ENCODE measurements around the gene AHCYL2.

AHCYL2 gene

DNA sequence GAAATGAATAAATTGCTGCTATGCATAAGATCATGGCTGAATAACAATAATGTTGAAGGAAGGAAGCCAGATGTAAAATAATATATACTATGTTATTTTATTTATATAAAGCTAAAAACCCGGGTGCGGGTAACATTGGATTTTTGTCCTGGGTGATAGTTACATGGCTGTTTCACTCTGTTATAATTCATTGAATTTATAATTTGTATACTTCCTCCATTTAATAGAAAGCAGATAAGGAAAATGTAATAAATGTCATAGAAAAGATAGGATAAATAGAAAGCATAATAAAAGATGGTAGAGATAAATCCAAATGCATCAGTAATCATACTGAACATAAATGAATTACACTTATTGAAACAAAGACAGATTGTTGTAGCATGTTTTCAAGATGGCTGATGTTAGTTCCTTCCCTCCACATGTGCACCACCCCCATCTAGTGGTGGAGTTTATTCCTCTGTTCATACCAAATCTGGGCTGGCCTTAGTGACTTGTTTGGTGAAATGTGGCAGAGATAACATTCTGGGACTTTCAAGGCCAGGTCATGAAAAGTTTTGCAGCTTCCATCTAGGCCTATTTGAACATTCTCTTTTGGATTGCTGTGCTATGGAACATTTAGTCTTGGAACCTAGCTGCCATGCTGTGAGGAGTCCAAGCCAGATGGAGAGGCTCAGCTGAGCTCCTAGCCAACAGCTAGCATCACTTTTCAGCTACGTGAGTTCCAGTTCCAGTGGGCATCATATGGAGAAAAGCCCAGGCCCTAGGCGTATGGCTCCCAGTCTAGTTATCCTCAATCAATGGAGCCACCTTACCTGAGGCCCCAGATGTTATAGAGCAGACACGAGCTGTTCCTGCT, 46.9 kb downstream of the AHCYL2 start:
- H3K4me2 ChIP-seq (ENCODE audit: low read depth, low read length, poor library complexity, severe bottlenecking), result no peak overlapping the region

GRCh38 chr7:129273936-129274335, 49.1 kb downstream of the AHCYL2 start:
- Histone ChIP-seq H3K4me3 (ENCODE audit: low read length, poor library complexity, severe bottlenecking) (no peak overlapping the region), H2AFZ (ENCODE audit: low read length) (no peak overlapping the region), H3F3A (ENCODE audit: low read depth) (no peaks in the 10 kb centered on the region), H3K4me2 (ENCODE audit: low read depth, low read length, poor library complexity, severe bottlenecking) (no peak overlapping the region), H3K27me3 (ENCODE audit: insufficient read depth, low read length, poor library complexity, severe bottlenecking) (no peaks in the 10 kb centered on the region), H3K36me3 (ENCODE audit: insufficient read depth, low read length) (no peaks in the 10 kb centered on the region; the same call in 1 of the 2 replicates), H3K9ac (ENCODE audit: low read depth, low read length, poor library complexity, severe bottlenecking) (no peak overlapping the region), H3K4me1 (ENCODE audit: insufficient read depth, low read length, poor library complexity, severe bottlenecking) (no peaks in the 10 kb centered on the region), H3K9me3 (ENCODE audit: insufficient read depth, low read depth, low read length) (no peaks in the 10 kb centered on the region; the same call in 1 of the 2 replicates), H4K20me1 (ENCODE audit: insufficient read depth, low read length, poor library complexity, severe bottlenecking) (no peaks in the 10 kb centered on the region), H3K9me2 (replicated peaks; ENCODE audit: low read depth, low read length) (no peaks in the 10 kb centered on the region), H3K79me2 (ENCODE audit: insufficient read depth, low read length) (no peaks in the 10 kb centered on the region)
- TF ChIP-seq CTCF (conservative IDR thresholded peaks at IDR 0.05; ENCODE audit: low read length) (no peak), EZH2phosphoT487 (IDR thresholded peaks at IDR 0.05; ENCODE audit: borderline replicate concordance) (no peak)

More for the DNA sequence above, 46.9 kb downstream of the AHCYL2 start:
- TF ChIP-seq EZH2phosphoT487 (IDR thresholded peaks at IDR 0.05; ENCODE audit: borderline replicate concordance) (no peak), CTCF (conservative IDR thresholded peaks at IDR 0.05; ENCODE audit: low read length) (peak; percentile 92)
- Histone ChIP-seq H3K79me2 (ENCODE audit: insufficient read depth, low read length) (no peaks in the 10 kb centered on the region), H4K20me1 (ENCODE audit: insufficient read depth, low read length, poor library complexity, severe bottlenecking) (no peaks in the 10 kb centered on the region), H3K36me3 (ENCODE audit: insufficient read depth, low read length) (no peaks in the 10 kb centered on the region; the same call in 1 of the 2 replicates), H3K4me3 (ENCODE audit: low read length, poor library complexity, severe bottlenecking) (no peak overlapping the region), H3K27me3 (ENCODE audit: insufficient read depth, low read length, poor library complexity, severe bottlenecking) (no peaks in the 10 kb centered on the region), H3K9ac (ENCODE audit: low read depth, low read length, poor library complexity, severe bottlenecking) (no peak overlapping the region), H3K9me2 (replicated peaks; ENCODE audit: low read depth, low read length) (no peaks in the 10 kb centered on the region), H3F3A (ENCODE audit: low read depth) (no peaks in the 10 kb centered on the region), H3K4me1 (ENCODE audit: insufficient read depth, low read length, poor library complexity, severe bottlenecking) (no peaks in the 10 kb centered on the region), H2AFZ (ENCODE audit: low read length) (peak overlapping the region; percentile 66; the same call in 1 of the 2 replicates), H3K9me3 (ENCODE audit: insufficient read depth, low read depth, low read length) (no peaks in the 10 kb centered on the region; the same call in 1 of the 2 replicates)

GRCh38 chr7:129277629-129278028, 52.8 kb downstream of the AHCYL2 start:
- H3K9ac ChIP-seq (ENCODE audit: low read depth, low read length, poor library complexity, severe bottlenecking), result no peak overlapping the region
- no peaks in the 10 kb centered on the region for H3F3A ChIP-seq (ENCODE audit: low read depth)
- H3K9me2 ChIP-seq (replicated peaks; ENCODE audit: low read depth, low read length), result no peaks in the 10 kb centered on the region
- H3K4me3 ChIP-seq (ENCODE audit: low read length, poor library complexity, severe bottlenecking), result no peak overlapping the region
- no peaks in the 10 kb centered on the region for H4K20me1 ChIP-seq (ENCODE audit: insufficient read depth, low read length, poor library complexity, severe bottlenecking)
- no peaks in the 10 kb centered on the region; the same call in 1 of the 2 replicates for H3K9me3 ChIP-seq (ENCODE audit: insufficient read depth, low read depth, low read length)
- H2AFZ ChIP-seq (ENCODE audit: low read length), result no peak overlapping the region
- H3K4me1 ChIP-seq (ENCODE audit: insufficient read depth, low read length, poor library complexity, severe bottlenecking), result no peaks in the 10 kb centered on the region
- no peak overlapping the region for H3K4me2 ChIP-seq (ENCODE audit: low read depth, low read length, poor library complexity, severe bottlenecking)
- H3K27me3 ChIP-seq (ENCODE audit: insufficient read depth, low read length, poor library complexity, severe bottlenecking), result no peaks in the 10 kb centered on the region
- no peaks in the 10 kb centered on the region for H3K79me2 ChIP-seq (ENCODE audit: insufficient read depth, low read length)
- no peaks in the 10 kb centered on the region; the same call in 1 of the 2 replicates for H3K36me3 ChIP-seq (ENCODE audit: insufficient read depth, low read length)
- TF ChIP-seq CTCF (conservative IDR thresholded peaks at IDR 0.05; ENCODE audit: low read length) (no peak), EZH2phosphoT487 (IDR thresholded peaks at IDR 0.05; ENCODE audit: borderline replicate concordance) (no peak)

All from Loucy (cell line).